B cell (primary cell): ENCODE results near the gene TRAPPC2. TPM values are rescaled to one million over a fixed set of nuclear protein-coding genes. Genes with fewer than 3 reads are reported as not detected.

Experiments used
- ATAC-seq: fragments of 200-7000 bp; cut with Tn5 transposase; one replicate; pipeline ENCODE4 v1.10.0; 2021; ENCODE audit warnings: low read depth, mild to moderate bottlenecking, moderate number of reproducible peaks, moderate library complexity
- CTCF ChIA-PET: fragments of 350-600 bp; sonication (Branson Sonifier 250); formaldehyde crosslinking; loops from one replicate; lab custom pipeline; 2021; ENCODE audit warnings: antibody characterized with exemption, inconsistent platforms; lab: Charles Lee
- POLR2A ChIA-PET: fragments of 350-600 bp; sonication (Branson Sonifier 250); formaldehyde crosslinking; loops from one replicate; lab custom pipeline; 2021; ENCODE audit warnings: antibody characterized with exemption; lab: Charles Lee
- DNase-seq: peaks from one replicate; pipeline ENCODE4 v3.0.0; 2013
- H2AFZ ChIP-seq: 2 replicates; pipeline ENCODE4 v1.6.1; 2012; ENCODE audit warnings: mild to moderate bottlenecking, low read depth, low read length; ENCODE audit not compliant: insufficient read depth, poor library complexity, severe bottlenecking
- H3K27ac ChIP-seq, 2 donors: 1 replicate in 1 of 2; 2 replicates in 1 of 2; pipeline ENCODE4 v1.5.1; 2012 to 2013; ENCODE audit warnings: low read length in 2 of 2, mild to moderate bottlenecking in 2 of 2, moderate library complexity in 1 of 2
- H3K27me3 ChIP-seq, 4 experiments: fragments of 200-600 bp in 1 of 4; sonication (generic) in 1 of 4; replicated peaks in 1 of 4; 1 replicate in 2 of 4; 2 replicates in 2 of 4; pipeline versions ENCODE4 v1.6.1 to v1.7.0; 2013 to 2016; ENCODE audit warnings: low read length in 3 of 4, mild to moderate bottlenecking in 2 of 4, mixed read lengths in 1 of 4, moderate library complexity in 1 of 4; ENCODE audit not compliant: insufficient read depth in 4 of 4, control insufficient read depth in 3 of 4; ENCODE audit errors: control extremely low read depth in 1 of 4
- H3K36me3 ChIP-seq, 2 experiments: replicated peaks in 1 of 2; 1 replicate in 1 of 2; 2 replicates in 1 of 2; pipeline versions ENCODE4 v1.6.1 to v1.7.1; 2013; ENCODE audit warnings: low read length in 1 of 2; ENCODE audit not compliant: insufficient read depth in 2 of 2, control insufficient read depth in 1 of 2; ENCODE audit errors: control extremely low read depth in 1 of 2, extremely low read depth in 1 of 2
- H3K4me1 ChIP-seq, 2 donors: fragments of 200-600 bp in 1 of 2; sonication (generic) in 1 of 2; 1 replicate in 1 of 2; 2 replicates in 1 of 2; pipeline versions ENCODE4 v1.5.1 to v1.6.1; 2013 to 2017; ENCODE audit warnings: low read length in 2 of 2; ENCODE audit not compliant: control insufficient read depth in 2 of 2, insufficient read depth in 2 of 2
- H3K4me2 ChIP-seq: replicated peaks from 2 replicates; pipeline ENCODE3; 2012; ENCODE audit warnings: mild to moderate bottlenecking, low read depth, low read length; ENCODE audit not compliant: poor library complexity, severe bottlenecking
- H3K4me3 ChIP-seq, 5 experiments: fragments of 200-600 bp in 1 of 5; sonication (generic) in 1 of 5; 1 replicate in 3 of 5; 2 replicates in 2 of 5; pipeline versions ENCODE4 v1.5.1 to v1.7.0; 2011 to 2016; ENCODE audit warnings: low read length in 4 of 5, mild to moderate bottlenecking in 4 of 5, low read depth in 2 of 5, control low read depth in 1 of 5, moderate library complexity in 1 of 5; ENCODE audit not compliant: insufficient read depth in 1 of 5; ENCODE audit errors: control extremely low read depth in 1 of 5, extremely low read depth in 1 of 5
- H3K79me2 ChIP-seq: fragments of 200-600 bp; sonication (generic); one replicate; pipeline ENCODE4 v1.6.0; 2016; ENCODE audit warnings: low read length; ENCODE audit not compliant: control insufficient read depth, insufficient read depth
- H3K9ac ChIP-seq: fragments of 200-600 bp; sonication (generic); 2 replicates; pipeline ENCODE4 v1.6.1; 2017; ENCODE audit warnings: mild to moderate bottlenecking, low read length, moderate library complexity
- H3K9me3 ChIP-seq, 3 donors: one replicate each; pipeline versions ENCODE4 v1.6.1 to v1.7.1; 2013; ENCODE audit warnings: low read length in 2 of 3; ENCODE audit not compliant: control insufficient read depth in 2 of 3, insufficient read depth in 1 of 3; ENCODE audit errors: control extremely low read depth in 1 of 3
- H4K20me1 ChIP-seq: 2 replicates; pipeline ENCODE4 v1.6.0; 2012; ENCODE audit warnings: mild to moderate bottlenecking, low read length; ENCODE audit not compliant: insufficient read depth, control insufficient read depth, poor library complexity, severe bottlenecking
- H3K27ac Mint-ChIP-seq: one replicate; pipeline ENCODE4 v1.8.0; 2021; ENCODE audit warnings: mixed read lengths
- H3K27me3 Mint-ChIP-seq: one replicate; pipeline ENCODE4 v1.8.0; 2021; ENCODE audit warnings: mixed read lengths
- H3K4me1 Mint-ChIP-seq: one replicate; pipeline ENCODE4 v1.8.0; 2021; ENCODE audit warnings: mixed read lengths
- H3K4me3 Mint-ChIP-seq: one replicate; pipeline ENCODE4 v1.8.0; 2021; ENCODE audit warnings: mixed read lengths
- H3K9me3 Mint-ChIP-seq: one replicate; pipeline ENCODE4 v1.8.0; 2022; ENCODE audit warnings: mixed read lengths; ENCODE audit not compliant: insufficient read depth
- EZH2 ChIP-seq: IDR thresholded peaks from 2 replicates; pipeline ENCODE4 v1.6.1; 2012; ENCODE audit warnings: borderline replicate concordance, low read depth, mild to moderate bottlenecking, moderate library complexity, low read length; ENCODE audit not compliant: insufficient read depth, poor library complexity, severe bottlenecking
- WGBS: methylation state at CpG from one replicate; pipeline ENCODE4 v1.1.5; 2013; ENCODE audit warnings: missing lambda C conversion rate; ENCODE audit not compliant: insufficient coverage; 5-methylcytosine and 5-hydroxymethylcytosine counted together
- intact Hi-C: fragments of 100-400 bp; cut with micrococcal nuclease; formaldehyde crosslinking; loops from one replicate; pipeline ENCODE4 v1.10.0; 2022
- polyA plus RNA-seq: library from polyadenylated mRNA; depleted of rRNA; stranded (reverse); fragments of >200 nt; gene quantifications from 2 replicates; pipeline ENCODE4 v1.2.3, GENCODE V29; 2012
- total RNA-seq, 2 donors: library from RNA; stranded (reverse); fragments of 120-200 nt in 1 of 2; gene quantifications; 1 replicate in 1 of 2; 2 replicates in 1 of 2; pipeline versions ENCODE4 v1.2.3 to v1.2.4, GENCODE V29; 2013 to 2022
- TF ChIP-seq, protein P1 (sequence below): fragments of 200-600 bp; IDR thresholded peaks from one replicate; pipeline ENCODE4 v1.8.0; 2022; ENCODE audit warnings: antibody characterized with exemption, mild to moderate bottlenecking

TRAPPC2 gene
- total and polyA plus RNA-seq, 2 donors (not counting 1 experiment from before 2014, with no cell fraction given) = 27.0 to 28.0 TPM

DNA sequence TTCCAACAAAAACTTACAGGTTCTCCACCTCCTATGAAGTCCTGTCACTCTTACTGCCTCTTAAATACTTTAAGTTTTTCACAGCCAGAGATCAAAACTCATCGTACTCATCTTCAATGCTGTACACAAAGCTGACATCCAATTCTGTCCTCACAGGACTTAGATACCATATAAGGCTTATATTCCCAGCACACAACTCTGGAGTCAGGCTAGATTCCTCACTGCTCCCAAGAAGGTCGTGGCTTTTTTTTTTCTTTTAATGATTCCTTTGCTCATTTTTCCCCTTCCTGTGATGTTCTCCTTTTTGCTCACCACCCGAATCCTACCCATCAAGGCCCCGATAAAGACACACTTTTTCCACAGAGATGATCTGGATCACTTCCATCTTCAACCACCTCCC, 914 bp downstream of the TRAPPC2 start:
- TF ChIP-seq, protein P1, sequence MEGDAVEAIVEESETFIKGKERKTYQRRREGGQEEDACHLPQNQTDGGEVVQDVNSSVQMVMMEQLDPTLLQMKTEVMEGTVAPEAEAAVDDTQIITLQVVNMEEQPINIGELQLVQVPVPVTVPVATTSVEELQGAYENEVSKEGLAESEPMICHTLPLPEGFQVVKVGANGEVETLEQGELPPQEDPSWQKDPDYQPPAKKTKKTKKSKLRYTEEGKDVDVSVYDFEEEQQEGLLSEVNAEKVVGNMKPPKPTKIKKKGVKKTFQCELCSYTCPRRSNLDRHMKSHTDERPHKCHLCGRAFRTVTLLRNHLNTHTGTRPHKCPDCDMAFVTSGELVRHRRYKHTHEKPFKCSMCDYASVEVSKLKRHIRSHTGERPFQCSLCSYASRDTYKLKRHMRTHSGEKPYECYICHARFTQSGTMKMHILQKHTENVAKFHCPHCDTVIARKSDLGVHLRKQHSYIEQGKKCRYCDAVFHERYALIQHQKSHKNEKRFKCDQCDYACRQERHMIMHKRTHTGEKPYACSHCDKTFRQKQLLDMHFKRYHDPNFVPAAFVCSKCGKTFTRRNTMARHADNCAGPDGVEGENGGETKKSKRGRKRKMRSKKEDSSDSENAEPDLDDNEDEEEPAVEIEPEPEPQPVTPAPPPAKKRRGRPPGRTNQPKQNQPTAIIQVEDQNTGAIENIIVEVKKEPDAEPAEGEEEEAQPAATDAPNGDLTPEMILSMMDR = no peak
- no peak for TF ChIP-seq EZH2
- H3K9me3 ChIP-seq = no peaks in the 10 kb centered on the region
- no peaks in the 10 kb centered on the region for H3K27me3 Mint-ChIP-seq
- H3K9ac ChIP-seq = peak overlapping the region; percentile 94
- peaks cover 40 to 43% of the 10 kb centered on the region in 2 donors for H3K4me1 ChIP-seq
- intact Hi-C loops = loop anchor here (2.0 kb wide), 1 partner anchor 35 kb away; no protein-coding TSS in a partner anchor
- H3K4me3 ChIP-seq = peak overlapping the region; percentile 73 to 98 (median 76)
- H3K9me3 Mint-ChIP-seq = no peaks in the 10 kb centered on the region
- H3K4me2 ChIP-seq = peak overlapping the region; percentile 78
- DNase-seq = no peak
- H3K27me3 ChIP-seq = no peaks in the 10 kb centered on the region
- H3K27ac Mint-ChIP-seq = peak overlapping the region; percentile 97
- H3K36me3 ChIP-seq = peaks cover 0 to 12% of the 10 kb centered on the region in 2 experiments
- WGBS = 6% methylated on average over 3 of the region's 4 CpGs
- H4K20me1 ChIP-seq = no peaks in the 10 kb centered on the region
- peak overlapping the region; percentile 95 to 97 for H3K27ac ChIP-seq
- CTCF ChIA-PET = interaction anchor here (1.0 to 3.2 kb wide), 7 partner anchors 11 to 71 kb away, joined by 3 to 14 read pairs (median 4); no protein-coding TSS in a partner anchor
- POLR2A ChIA-PET = interaction anchor here (0.6 to 1.8 kb wide), 6 partner anchors 9 to 119 kb away, joined by 3 to 8 read pairs (median 4); no protein-coding TSS in a partner anchor
- peaks cover 57% of the 10 kb centered on the region for H3K4me1 Mint-ChIP-seq
- H3K79me2 ChIP-seq = peaks cover 58% of the 10 kb centered on the region
- ATAC-seq = no peak
- H2AFZ ChIP-seq = peak overlapping the region; percentile 84
- H3K4me3 Mint-ChIP-seq = peak overlapping the region; percentile 93
